ENCODE data around the gene SYTL4.

- TF ChIP-seq CTCF (conservative IDR thresholded peaks at IDR 0.05) = no peak
- no peak for TF ChIP-seq EZH2 (IDR thresholded peaks at IDR 0.05; ENCODE audit: low read depth)
Observed at GRCh38 chrX:100643956-100644860, 87.7 kb downstream of the SYTL4 start, which contains the start of gene SRPX2.
